MCF 10A (cell line): ENCODE measurements around the gene FCHO1. TPM values are rescaled to one million over a fixed set of nuclear protein-coding genes. Genes with fewer than 3 reads are reported as not detected.

Source experiments
- BruUV-seq: library from RNA; stranded (reverse); fragments of 400-500 nt; replicated peaks from 2 replicates; lab custom pipeline; 2021; lab: Mats Ljungman, UMichigan
- CTCF ChIA-PET: fragments of 300-600 bp; sonication (Branson Sonifier 250); formaldehyde crosslinking; extraction: SDS; loops from one replicate; lab custom pipeline; 2021; ENCODE audit warnings: antibody characterized with exemption, inconsistent platforms; lab: Yijun Ruan, JAX
- POLR2A ChIA-PET: fragments of 300-600, 350-650 bp; sonication (Branson Sonifier 250); formaldehyde crosslinking; extraction: SDS; loops from one replicate; lab custom pipeline; 2020; ENCODE audit warnings: antibody characterized with exemption, inconsistent platforms; lab: Yijun Ruan, JAX
- DNase-seq: peaks from one replicate; pipeline ENCODE4 v3.0.0-alpha.2; 2018; ENCODE audit not compliant: unreplicated experiment
- H3K27ac Mint-ChIP-seq: one replicate; pipeline ENCODE4 v1.8.0; 2022; ENCODE audit warnings: mild to moderate bottlenecking, low read depth, mixed read lengths; ENCODE audit not compliant: unreplicated experiment
- H3K27me3 Mint-ChIP-seq: one replicate; pipeline ENCODE4 v1.8.0; 2022; ENCODE audit warnings: mixed read lengths; ENCODE audit not compliant: insufficient read depth, unreplicated experiment
- H3K36me3 Mint-ChIP-seq: one replicate; pipeline ENCODE4 v1.8.0; 2022; ENCODE audit warnings: mild to moderate bottlenecking, moderate library complexity, mixed read lengths; ENCODE audit not compliant: insufficient read depth, unreplicated experiment
- H3K4me1 Mint-ChIP-seq: one replicate; pipeline ENCODE4 v1.8.0; 2022; ENCODE audit warnings: mixed read lengths; ENCODE audit not compliant: insufficient read depth, unreplicated experiment
- H3K4me3 Mint-ChIP-seq: one replicate; pipeline ENCODE4 v1.8.0; 2022; ENCODE audit warnings: mild to moderate bottlenecking, moderate library complexity, mixed read lengths; ENCODE audit not compliant: unreplicated experiment
- H3K9me3 Mint-ChIP-seq: one replicate; pipeline ENCODE4 v1.8.0; 2022; ENCODE audit warnings: mixed read lengths; ENCODE audit not compliant: unreplicated experiment
- intact Hi-C: fragments of 100-400 bp; cut with micrococcal nuclease; formaldehyde crosslinking; loops from 2 replicates; pipeline ENCODE4 v1.14.1; 2022
- total RNA-seq: library from RNA; stranded (reverse); gene quantifications from 2 replicates; pipeline ENCODE4 v1.2.3, GENCODE V29; 2022
- TF ChIP-seq, protein P1 (sequence below): fragments of 200-600 bp; IDR thresholded peaks from one replicate; pipeline ENCODE4 v1.8.0; 2022; ENCODE audit warnings: antibody characterized with exemption, mild to moderate bottlenecking; ENCODE audit not compliant: unreplicated experiment

The FCHO1 gene
- total RNA-seq, 1 experiment from 2014 or later, result 0.23 TPM

- Mint-ChIP-seq H3K9me3 (no peaks in the 10 kb centered on the region), H3K27ac (no peak overlapping the region), H3K27me3 (no peaks in the 10 kb centered on the region), H3K4me1 (no peaks in the 10 kb centered on the region), H3K4me3 (no peak overlapping the region), H3K36me3 (no peaks in the 10 kb centered on the region)
- POLR2A ChIA-PET, result no interaction called here
- no TSS peak for BruUV-seq
- intact Hi-C loops, result no loop called here
- DNase-seq, result no peak
- CTCF ChIA-PET, result interaction anchor here (0.5 to 1.7 kb wide), 2 partner anchors 17 to 28 kb away, joined by 3 to 5 read pairs; no protein-coding TSS in a partner anchor
- TF ChIP-seq, protein P1, sequence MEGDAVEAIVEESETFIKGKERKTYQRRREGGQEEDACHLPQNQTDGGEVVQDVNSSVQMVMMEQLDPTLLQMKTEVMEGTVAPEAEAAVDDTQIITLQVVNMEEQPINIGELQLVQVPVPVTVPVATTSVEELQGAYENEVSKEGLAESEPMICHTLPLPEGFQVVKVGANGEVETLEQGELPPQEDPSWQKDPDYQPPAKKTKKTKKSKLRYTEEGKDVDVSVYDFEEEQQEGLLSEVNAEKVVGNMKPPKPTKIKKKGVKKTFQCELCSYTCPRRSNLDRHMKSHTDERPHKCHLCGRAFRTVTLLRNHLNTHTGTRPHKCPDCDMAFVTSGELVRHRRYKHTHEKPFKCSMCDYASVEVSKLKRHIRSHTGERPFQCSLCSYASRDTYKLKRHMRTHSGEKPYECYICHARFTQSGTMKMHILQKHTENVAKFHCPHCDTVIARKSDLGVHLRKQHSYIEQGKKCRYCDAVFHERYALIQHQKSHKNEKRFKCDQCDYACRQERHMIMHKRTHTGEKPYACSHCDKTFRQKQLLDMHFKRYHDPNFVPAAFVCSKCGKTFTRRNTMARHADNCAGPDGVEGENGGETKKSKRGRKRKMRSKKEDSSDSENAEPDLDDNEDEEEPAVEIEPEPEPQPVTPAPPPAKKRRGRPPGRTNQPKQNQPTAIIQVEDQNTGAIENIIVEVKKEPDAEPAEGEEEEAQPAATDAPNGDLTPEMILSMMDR, result no peak
Observed at GRCh38 chr19:17748884-17749638, 2.2 kb upstream of the FCHO1 start.

DNA sequence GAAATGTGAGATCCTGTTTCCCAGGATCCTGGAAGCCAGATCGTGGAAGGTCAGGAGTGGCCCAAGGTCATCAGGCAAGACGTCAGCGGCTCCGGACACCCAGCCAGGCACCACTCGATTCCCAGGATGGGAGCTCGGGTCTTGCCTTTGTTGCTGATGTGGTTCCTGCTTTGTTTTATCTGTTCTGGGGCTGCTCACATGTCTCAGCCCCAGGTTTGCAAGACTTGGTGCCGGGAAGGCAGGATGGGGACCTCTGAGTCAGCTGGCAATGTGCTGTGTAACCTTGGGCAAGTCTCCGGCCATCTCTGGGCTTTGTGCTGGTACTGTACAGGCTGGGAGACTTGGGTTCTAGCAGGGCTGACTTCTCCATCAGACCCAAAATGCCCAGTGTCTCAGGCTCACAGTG is 1.4 kb upstream of the FCHO1 start:
- TF ChIP-seq, protein P1, result no peak
- no peaks in the 10 kb centered on the region for H3K9me3 Mint-ChIP-seq
- CTCF ChIA-PET, result no interaction called here
- H3K4me3 Mint-ChIP-seq, result no peak overlapping the region
- H3K4me1 Mint-ChIP-seq, result peaks cover 4% of the 10 kb centered on the region
- POLR2A ChIA-PET, result no interaction called here
- H3K27ac Mint-ChIP-seq, result no peak overlapping the region
- no peaks in the 10 kb centered on the region for H3K27me3 Mint-ChIP-seq
- intact Hi-C loops, result no loop called here
- no peak for DNase-seq
- BruUV-seq, result no TSS peak
- H3K36me3 Mint-ChIP-seq, result no peaks in the 10 kb centered on the region

GRCh38 chr19:17751912-17752273 is 616 bp downstream of the FCHO1 start:
- no peaks in the 10 kb centered on the region for H3K36me3 Mint-ChIP-seq
- no peaks in the 10 kb centered on the region for H3K9me3 Mint-ChIP-seq
- no peaks in the 10 kb centered on the region for H3K27me3 Mint-ChIP-seq
- TF ChIP-seq, protein P1, result no peak
- BruUV-seq, result no TSS peak
- no peak overlapping the region for H3K27ac Mint-ChIP-seq
- CTCF ChIA-PET, result interaction anchor here (1.3 to 1.4 kb wide), 2 partner anchors 9 to 15 kb away, joined by 4 to 7 read pairs; no protein-coding TSS in a partner anchor
- H3K4me1 Mint-ChIP-seq, result peaks cover 9% of the 10 kb centered on the region
- POLR2A ChIA-PET, result interaction anchor here (1.5 kb wide), 1 partner anchor 11 kb away, joined by 5 read pairs; no protein-coding TSS in a partner anchor
- intact Hi-C loops, result no loop called here
- H3K4me3 Mint-ChIP-seq, result no peak overlapping the region
- DNase-seq, result no peak

- CTCF ChIA-PET, result interaction anchor here (0.5 to 1.4 kb wide), 3 partner anchors 10 to 185 kb away, joined by 3 to 4 read pairs (median 4); no protein-coding TSS in a partner anchor
- intact Hi-C loops, result no loop called here
- TF ChIP-seq, protein P1, result no peak
- POLR2A ChIA-PET, result interaction anchor here (1.5 kb wide), 1 partner anchor 12 kb away, joined by 5 read pairs; no protein-coding TSS in a partner anchor
- Mint-ChIP-seq H3K4me3 (no peak overlapping the region), H3K4me1 (peaks cover 15% of the 10 kb centered on the region), H3K36me3 (no peaks in the 10 kb centered on the region), H3K27ac (no peak overlapping the region), H3K27me3 (no peaks in the 10 kb centered on the region), H3K9me3 (no peaks in the 10 kb centered on the region)
- DNase-seq, result no peak
- BruUV-seq, result no TSS peak
Observed at GRCh38 chr19:17752865-17753639, 1.8 kb downstream of the FCHO1 start.
